ENCODE data around the gene ZNF32. TPM values are rescaled to one million over a fixed set of nuclear protein-coding genes. Genes with fewer than 3 reads are reported as not detected.
A peak's percentile ranks its signal among the peaks of the same experiment; 100 is the strongest.

Gene ZNF32
- 10 to 100 TPM; 10.4 to 10.9 TPM for total RNA-seq

- DNase-seq = peak; percentile 82
- Mint-ChIP-seq H3K4me3 (peak within 1 kb of the TSS; percentile 81), H3K27me3 (peaks cover 6% of the 10 kb centered on the region), H3K9me3 (peaks cover 37% of the 10 kb centered on the region), H3K27ac (peak within 1 kb of the TSS; percentile 32), H3K4me1 (peaks cover 12% of the 10 kb centered on the region), H3K36me3 (ENCODE audit: low read depth) (peaks cover 40% of the 10 kb centered on the region)
- ChIA-PET CTCF (interaction anchor here (1.6 to 1.8 kb wide), 2 partner anchors 27 to 41 kb away, joined by 4 to 5 read pairs; no protein-coding TSS in a partner anchor), POLR2A (interaction anchor here (0.7 to 1.5 kb wide), 3 partner anchors 41 to 866 kb away, joined by 3 to 4 read pairs (median 3); partner anchors contain the start of gene BMS1)
Observed at GRCh38 chr10:43648398-43649184, at the start of gene ZNF32. TSS of gene ZNF32 (minus strand) at chr10:43648881. CDS start at chr10:43646133, 2,748 bp downstream.

GRCh38 chr10:43698156-43698555 is 49.5 kb upstream of the ZNF32 start:
- Mint-ChIP-seq H3K36me3 (ENCODE audit: low read depth) (no peaks in the 10 kb centered on the region), H3K9me3 (no peaks in the 10 kb centered on the region)
- DNase-seq = no peak

DNA sequence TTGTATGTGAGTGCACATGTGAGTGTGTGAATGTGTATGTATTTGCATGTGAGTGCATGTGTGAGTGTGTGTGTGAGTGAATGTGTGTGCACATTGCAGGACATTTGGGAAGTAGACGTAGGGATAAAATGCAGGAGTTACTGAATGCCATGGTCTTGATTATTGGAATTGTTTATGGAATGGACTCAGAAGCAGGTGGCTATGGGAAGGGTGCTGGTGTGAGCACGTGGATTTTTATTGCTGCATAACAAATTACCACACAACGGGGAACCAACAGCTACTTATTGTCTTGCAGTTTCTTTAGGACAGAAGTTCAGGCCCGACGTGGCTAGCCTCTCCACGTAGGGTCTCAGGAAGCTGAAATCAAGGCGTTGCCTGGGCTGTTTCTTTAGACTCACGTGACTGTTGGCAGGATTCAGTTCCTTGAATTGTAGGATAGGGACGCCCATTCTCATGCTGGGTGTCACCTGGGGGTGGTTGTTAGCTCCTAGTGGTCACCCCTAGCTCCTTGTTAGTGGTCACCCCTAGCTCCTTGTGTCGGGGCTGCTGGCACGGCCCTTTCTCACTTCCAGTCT is 48.3 kb upstream of the ZNF32 start:
- no peaks in the 10 kb centered on the region for H3K36me3 Mint-ChIP-seq (ENCODE audit: low read depth)
- no peak overlapping the region for H3K27ac Mint-ChIP-seq
- H3K9me3 Mint-ChIP-seq = no peaks in the 10 kb centered on the region
- no peaks in the 10 kb centered on the region for H3K4me1 Mint-ChIP-seq
- CTCF ChIA-PET = no interaction called here
- POLR2A ChIA-PET = no interaction called here
- H3K27me3 Mint-ChIP-seq = no peaks in the 10 kb centered on the region
- DNase-seq = no peak
- no peak overlapping the region for H3K4me3 Mint-ChIP-seq

More at GRCh38 chr10:43698156-43698555, 49.5 kb upstream of the ZNF32 start:
- no peaks in the 10 kb centered on the region for H3K27me3 Mint-ChIP-seq
- H3K4me1 Mint-ChIP-seq = no peaks in the 10 kb centered on the region
- H3K4me3 Mint-ChIP-seq = no peak overlapping the region
- ChIA-PET CTCF (no interaction called here), POLR2A (no interaction called here)
- no peak overlapping the region for H3K27ac Mint-ChIP-seq

GRCh38 chr10:43695730-43696129 is 47.0 kb upstream of the ZNF32 start:
- Mint-ChIP-seq H3K9me3 (no peaks in the 10 kb centered on the region), H3K4me1 (peaks cover 2% of the 10 kb centered on the region), H3K4me3 (no peak overlapping the region), H3K36me3 (ENCODE audit: low read depth) (no peaks in the 10 kb centered on the region), H3K27ac (no peak overlapping the region), H3K27me3 (peaks cover 11% of the 10 kb centered on the region)
- no peak for DNase-seq
- CTCF ChIA-PET = no interaction called here
- POLR2A ChIA-PET = no interaction called here

DNA sequence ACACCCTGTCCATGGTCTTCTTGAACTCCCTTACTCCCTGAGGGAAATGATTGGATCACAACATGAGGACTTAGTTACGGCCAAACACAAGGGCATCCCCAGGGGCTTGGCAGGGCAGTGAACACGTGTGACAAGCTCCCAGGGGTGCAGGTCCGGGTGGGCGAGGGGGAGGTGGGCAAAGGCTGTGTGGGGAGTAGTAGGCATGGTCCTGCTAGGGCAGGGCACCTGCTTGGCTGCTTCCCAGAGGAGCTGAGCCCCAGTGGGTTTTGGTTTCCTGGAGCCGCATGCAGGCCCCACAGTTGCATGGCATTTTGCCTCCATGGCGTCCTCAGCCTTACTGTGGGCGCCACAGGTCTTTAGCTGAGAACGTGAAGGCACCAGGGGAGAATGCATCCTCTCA is 46.6 kb upstream of the ZNF32 start:
- ChIA-PET POLR2A (no interaction called here), CTCF (interaction anchor here (0.6 kb wide), 1 partner anchor 324 kb away, joined by 3 read pairs; no protein-coding TSS in a partner anchor)
- Mint-ChIP-seq H3K9me3 (no peaks in the 10 kb centered on the region), H3K4me1 (peaks cover 2% of the 10 kb centered on the region), H3K36me3 (ENCODE audit: low read depth) (no peaks in the 10 kb centered on the region), H3K4me3 (no peak overlapping the region), H3K27ac (no peak overlapping the region), H3K27me3 (peaks cover 11% of the 10 kb centered on the region)
- DNase-seq = no peak

DNA sequence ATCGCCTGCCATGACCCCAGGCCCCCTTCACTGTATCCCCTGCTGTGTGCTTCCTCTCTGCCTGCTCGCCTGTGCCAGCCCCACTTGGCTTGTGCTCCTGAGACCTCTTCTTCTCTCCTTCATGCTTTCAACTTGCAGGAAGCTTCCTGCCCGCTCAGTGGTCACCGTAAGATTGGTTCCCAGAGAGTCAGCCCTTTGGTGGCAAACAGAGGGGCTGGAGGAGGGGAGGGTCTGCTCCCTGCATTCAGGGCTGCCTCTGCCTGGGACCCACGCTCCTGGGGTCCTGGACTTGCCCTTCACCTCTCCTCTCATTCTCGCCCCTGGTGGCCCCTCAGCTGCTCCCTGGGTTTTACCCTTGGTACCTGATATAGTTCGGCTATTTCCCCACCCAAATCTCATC is 45.8 kb upstream of the ZNF32 start:
- DNase-seq = no peak
- Mint-ChIP-seq H3K9me3 (no peaks in the 10 kb centered on the region), H3K27me3 (peaks cover 14% of the 10 kb centered on the region), H3K4me3 (no peak overlapping the region), H3K4me1 (peaks cover 8% of the 10 kb centered on the region), H3K27ac (no peak overlapping the region), H3K36me3 (ENCODE audit: low read depth) (no peaks in the 10 kb centered on the region)
- ChIA-PET CTCF (interaction anchor here (0.6 to 1.7 kb wide), 2 partner anchors 11 to 325 kb away, joined by 3 to 4 read pairs; no protein-coding TSS in a partner anchor), POLR2A (no interaction called here)

DNA sequence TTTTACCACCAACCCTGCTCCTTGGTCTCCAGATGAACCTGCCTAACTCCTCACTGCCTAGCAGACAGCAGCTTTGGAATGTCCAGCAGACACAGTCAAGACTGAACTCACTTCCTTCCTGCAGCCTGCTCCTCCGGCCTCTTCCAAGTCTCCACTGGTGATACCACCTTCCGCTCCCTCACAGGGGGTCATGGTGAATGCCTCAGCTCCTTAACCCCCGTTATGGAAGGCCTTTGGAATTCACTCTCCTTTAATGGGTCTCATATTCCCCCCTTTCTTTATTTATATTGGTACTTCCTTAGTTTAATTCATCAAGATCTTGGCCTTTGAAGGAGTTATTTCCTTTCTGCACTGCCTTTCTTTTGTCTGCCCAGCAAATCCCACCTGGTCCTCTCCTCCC is 44.9 kb upstream of the ZNF32 start:
- H3K4me1 Mint-ChIP-seq = peaks cover 11% of the 10 kb centered on the region

DNA sequence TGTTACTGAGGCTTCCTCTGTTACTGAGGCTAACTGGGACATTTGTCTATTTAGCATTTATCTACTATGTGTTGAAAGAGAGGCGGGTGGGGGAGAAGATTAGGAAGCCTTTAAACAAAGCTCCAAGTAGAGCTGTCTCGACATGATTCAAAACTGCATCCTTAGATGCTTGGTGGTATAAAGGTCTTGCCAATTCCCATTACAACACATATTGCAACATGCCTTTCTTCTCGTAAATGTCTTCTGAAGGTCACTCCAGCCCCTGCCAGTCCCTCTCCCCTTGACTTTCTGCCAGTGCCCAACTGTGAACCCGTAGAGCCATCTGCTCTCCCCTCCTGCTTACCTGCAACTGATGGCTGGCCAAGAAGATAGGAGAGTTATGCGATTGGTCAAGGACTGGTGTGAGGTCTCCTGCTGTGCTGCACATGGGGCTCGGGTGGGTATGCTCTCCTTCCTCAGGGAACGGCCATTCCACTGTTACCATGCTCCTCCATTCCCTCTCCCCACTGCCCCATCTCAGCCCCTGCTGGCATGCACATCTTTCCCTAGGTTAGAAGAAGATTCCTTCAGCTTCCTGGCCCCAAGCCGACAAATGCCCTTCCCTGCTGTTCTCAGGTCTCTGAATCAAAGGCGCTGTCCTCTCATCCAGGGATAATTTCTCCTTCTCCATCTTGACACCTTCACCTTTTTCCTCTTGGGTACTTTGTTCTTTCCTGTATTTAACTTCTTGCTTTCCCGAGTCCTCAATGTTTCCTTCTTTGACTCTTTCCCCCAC is 43.6 kb upstream of the ZNF32 start:
- DNase-seq = no peak
- Mint-ChIP-seq H3K36me3 (ENCODE audit: low read depth) (no peaks in the 10 kb centered on the region), H3K4me3 (no peak overlapping the region), H3K9me3 (no peaks in the 10 kb centered on the region), H3K27ac (no peak overlapping the region), H3K27me3 (peaks cover 25% of the 10 kb centered on the region), H3K4me1 (peaks cover 12% of the 10 kb centered on the region)
- CTCF ChIA-PET = no interaction called here
- POLR2A ChIA-PET = no interaction called here

More for the DNA sequence above, 44.9 kb upstream of the ZNF32 start:
- Mint-ChIP-seq H3K27ac (no peak overlapping the region), H3K27me3 (peaks cover 18% of the 10 kb centered on the region), H3K36me3 (ENCODE audit: low read depth) (no peaks in the 10 kb centered on the region), H3K9me3 (no peaks in the 10 kb centered on the region), H3K4me3 (no peak overlapping the region)
- ChIA-PET POLR2A (no interaction called here), CTCF (interaction anchor here (1.7 kb wide), 1 partner anchor 10 kb away, joined by 4 read pairs; no protein-coding TSS in a partner anchor)
- DNase-seq = no peak

DNA sequence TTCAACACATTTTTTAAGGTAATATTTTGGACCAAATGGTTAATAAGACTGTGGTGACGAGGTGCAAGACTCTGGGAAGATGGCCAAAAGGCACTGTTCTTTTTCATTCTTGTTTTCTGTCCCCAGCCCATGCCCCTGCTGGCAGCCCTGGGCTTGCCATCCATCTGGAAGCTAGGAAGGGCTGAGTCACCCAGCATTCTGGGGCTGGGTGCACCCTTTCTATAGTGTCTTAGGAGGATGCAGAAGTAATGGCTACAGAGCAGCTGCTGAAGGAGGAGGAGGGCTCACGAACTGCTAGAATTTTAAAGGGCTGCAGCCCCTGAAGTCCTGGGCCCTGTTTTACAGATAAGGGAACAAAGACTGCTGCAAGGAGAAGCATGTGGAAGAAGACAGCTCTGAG is 42.8 kb upstream of the ZNF32 start:
- Mint-ChIP-seq H3K27me3 (peaks cover 25% of the 10 kb centered on the region), H3K9me3 (no peaks in the 10 kb centered on the region), H3K36me3 (ENCODE audit: low read depth) (no peaks in the 10 kb centered on the region), H3K4me3 (no peak overlapping the region), H3K4me1 (peaks cover 12% of the 10 kb centered on the region), H3K27ac (no peak overlapping the region)
- DNase-seq = no peak
- ChIA-PET CTCF (no interaction called here), POLR2A (no interaction called here)

DNA sequence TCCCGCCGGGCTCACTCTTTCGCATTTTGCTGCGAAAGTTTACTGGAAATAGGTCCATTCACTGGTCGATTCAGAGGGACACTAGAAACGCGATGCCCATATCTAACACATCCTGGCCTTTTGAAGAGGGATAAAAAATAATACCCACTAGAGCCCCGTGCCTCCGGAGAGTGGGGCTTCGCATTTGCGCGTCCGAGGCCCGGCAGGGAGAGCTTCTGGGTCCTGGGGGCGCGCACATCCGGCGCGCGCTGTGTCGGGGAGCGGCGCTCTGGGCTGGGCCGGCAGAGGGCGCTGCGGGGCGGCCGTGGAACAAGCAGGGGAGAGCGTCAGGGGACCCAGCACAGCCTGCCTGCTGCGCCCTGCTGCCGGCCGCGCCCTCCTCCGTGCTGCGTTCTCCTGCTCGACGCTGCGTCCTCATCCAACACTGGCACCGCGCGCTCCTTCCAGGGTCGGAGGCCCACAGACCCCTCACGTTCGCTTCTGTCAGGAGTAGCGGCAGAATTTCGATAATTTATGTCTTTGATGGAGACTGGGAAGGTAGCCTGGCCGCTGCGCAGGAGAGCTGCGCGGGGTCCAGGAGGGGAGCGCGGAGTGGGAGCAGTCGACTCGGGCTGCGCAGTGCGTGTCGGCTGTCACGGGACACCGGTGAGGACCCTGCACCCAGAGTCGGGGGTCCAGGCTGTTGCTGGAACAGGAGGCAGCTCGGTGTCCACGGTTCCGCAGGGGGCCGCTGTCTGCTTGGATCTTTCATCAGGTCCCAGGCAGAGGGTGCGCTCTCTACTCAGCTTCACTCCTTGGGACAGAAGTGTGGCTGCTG is 41.5 kb upstream of the ZNF32 start:
- H3K4me3 Mint-ChIP-seq = peak overlapping the region; percentile 69
- H3K27me3 Mint-ChIP-seq = peaks cover 25% of the 10 kb centered on the region
- no peaks in the 10 kb centered on the region for H3K9me3 Mint-ChIP-seq
- H3K36me3 Mint-ChIP-seq (ENCODE audit: low read depth) = no peaks in the 10 kb centered on the region
- CTCF ChIA-PET = interaction anchor here (0.5 to 3.0 kb wide), 20 partner anchors 9 to 696 kb away, joined by 3 to 13 read pairs (median 4); no protein-coding TSS in a partner anchor
- POLR2A ChIA-PET = interaction anchor here (0.6 to 1.1 kb wide), 2 partner anchors 41 to 117 kb away, joined by 3 to 4 read pairs; partner anchors contain the start of gene ZNF32
- H3K4me1 Mint-ChIP-seq = peaks cover 12% of the 10 kb centered on the region
- DNase-seq = peak; percentile 85
- peak overlapping the region; percentile 28 for H3K27ac Mint-ChIP-seq

- Mint-ChIP-seq H3K9me3 (no peaks in the 10 kb centered on the region), H3K4me1 (peaks cover 12% of the 10 kb centered on the region), H3K27me3 (peaks cover 25% of the 10 kb centered on the region), H3K27ac (no peak overlapping the region), H3K36me3 (ENCODE audit: low read depth) (no peaks in the 10 kb centered on the region), H3K4me3 (peak overlapping the region; percentile 69)
- peak; percentile 39 for DNase-seq
- CTCF ChIA-PET = interaction anchor here (0.5 to 3.0 kb wide), 20 partner anchors 11 to 697 kb away, joined by 3 to 13 read pairs (median 4); no protein-coding TSS in a partner anchor
- POLR2A ChIA-PET = interaction anchor here (0.6 to 1.1 kb wide), 4 partner anchors 9 to 619 kb away, joined by 3 to 4 read pairs (median 4); partner anchors contain the start of gene ZNF32
Observed at GRCh38 chr10:43689618-43689954, 40.9 kb upstream of the ZNF32 start.

GRCh38 chr10:43689007-43689491 is 40.4 kb upstream of the ZNF32 start:
- ChIA-PET POLR2A (interaction anchor here (0.7 to 0.8 kb wide), 2 partner anchors 8 to 620 kb away, joined by 3 to 4 read pairs; no protein-coding TSS in a partner anchor), CTCF (interaction anchor here (0.6 to 3.0 kb wide), 12 partner anchors 16 to 697 kb away, joined by 3 to 13 read pairs (median 4); no protein-coding TSS in a partner anchor)
- no peak overlapping the region for H3K27ac Mint-ChIP-seq
- peak overlapping the region; percentile 69 for H3K4me3 Mint-ChIP-seq
- DNase-seq = no peak
- peaks cover 25% of the 10 kb centered on the region for H3K27me3 Mint-ChIP-seq
- H3K4me1 Mint-ChIP-seq = peaks cover 12% of the 10 kb centered on the region
- no peaks in the 10 kb centered on the region for H3K9me3 Mint-ChIP-seq
- H3K36me3 Mint-ChIP-seq (ENCODE audit: low read depth) = no peaks in the 10 kb centered on the region
